Uterus (tissue), 2 donors: ENCODE data around the gene CELSR1.

Experiments used
- CTCF ChIP-seq, 4 experiments: fragments of 200-600 bp in 2 of 4; fragments of 450-650 bp in 2 of 4; sonication (generic) in 2 of 4; IDR thresholded peaks; one replicate each; pipeline ENCODE4 v1.5.1; 2016 to 2019; ENCODE audit warnings: antibody characterized with exemption in 4 of 4, mild to moderate bottlenecking in 2 of 4, moderate library complexity in 1 of 4
- POLR2A ChIP-seq, 2 donors: fragments of 450-650 bp; IDR thresholded peaks; one replicate each; pipeline ENCODE4 v1.6.1; 2016; ENCODE audit warnings: antibody characterized with exemption in 2 of 2, mild to moderate bottlenecking in 1 of 2, moderate library complexity in 1 of 2

GRCh38 chr22:46573781-46574437 lies 36.5 kb upstream of the CELSR1 start:
- TF ChIP-seq CTCF (IDR thresholded peaks at IDR 0.05) (no peak), POLR2A (IDR thresholded peaks at IDR 0.05) (no peak)
